ENCODE data around the gene MFSD11.
A peak's percentile ranks its signal among the peaks of the same experiment; 100 is the strongest.

- TF ChIP-seq, protein P1, sequence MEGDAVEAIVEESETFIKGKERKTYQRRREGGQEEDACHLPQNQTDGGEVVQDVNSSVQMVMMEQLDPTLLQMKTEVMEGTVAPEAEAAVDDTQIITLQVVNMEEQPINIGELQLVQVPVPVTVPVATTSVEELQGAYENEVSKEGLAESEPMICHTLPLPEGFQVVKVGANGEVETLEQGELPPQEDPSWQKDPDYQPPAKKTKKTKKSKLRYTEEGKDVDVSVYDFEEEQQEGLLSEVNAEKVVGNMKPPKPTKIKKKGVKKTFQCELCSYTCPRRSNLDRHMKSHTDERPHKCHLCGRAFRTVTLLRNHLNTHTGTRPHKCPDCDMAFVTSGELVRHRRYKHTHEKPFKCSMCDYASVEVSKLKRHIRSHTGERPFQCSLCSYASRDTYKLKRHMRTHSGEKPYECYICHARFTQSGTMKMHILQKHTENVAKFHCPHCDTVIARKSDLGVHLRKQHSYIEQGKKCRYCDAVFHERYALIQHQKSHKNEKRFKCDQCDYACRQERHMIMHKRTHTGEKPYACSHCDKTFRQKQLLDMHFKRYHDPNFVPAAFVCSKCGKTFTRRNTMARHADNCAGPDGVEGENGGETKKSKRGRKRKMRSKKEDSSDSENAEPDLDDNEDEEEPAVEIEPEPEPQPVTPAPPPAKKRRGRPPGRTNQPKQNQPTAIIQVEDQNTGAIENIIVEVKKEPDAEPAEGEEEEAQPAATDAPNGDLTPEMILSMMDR (IDR thresholded peaks at IDR 0.05), result peak in 3 of 6 experiments; percentile 18 to 56 (median 30)
- no peak for TF ChIP-seq POLR2A (IDR thresholded peaks at IDR 0.05)
These were observed 78.7 kb downstream of the MFSD11 start for GRCh38 chr17:76816590-76817135.

All from thyroid gland (tissue), 4 donors.